Kidney (tissue), 14 donors: ENCODE data around the gene GPR157. TPM values are rescaled to one million over a fixed set of nuclear protein-coding genes. Genes with fewer than 3 reads are reported as not detected.

Experiments
- DNase-seq, 5 donors: peaks; one replicate each; pipeline ENCODE4 v3.0.0-alpha.2; 2013 to 2020
- FAIRE-seq: peaks from 2 replicates; lab custom pipeline; 2012; peaks lifted over from hg19 to GRCh38; lab: Jason Lieb, UNC
- H3K27ac ChIP-seq, 2 donors: one replicate each; pipeline ENCODE4 v1.7.0; 2013; ENCODE audit warnings: low read depth in 2 of 2, low read length in 2 of 2, inconsistent platforms in 1 of 2
- H3K27me3 ChIP-seq: one replicate; pipeline ENCODE4 v1.7.1; 2013; ENCODE audit warnings: low read length, inconsistent platforms; ENCODE audit not compliant: control insufficient read depth, insufficient read depth
- H3K36me3 ChIP-seq, 3 donors: one replicate each; pipeline versions ENCODE4 v1.7.0 to v1.7.1; 2013; ENCODE audit warnings: low read length in 3 of 3, control low read depth in 1 of 3, inconsistent platforms in 1 of 3; ENCODE audit not compliant: insufficient read depth in 3 of 3, control insufficient read depth in 2 of 3
- H3K4me1 ChIP-seq, 3 donors: one replicate each; pipeline versions ENCODE4 v1.7.0 to v1.7.1; 2013; ENCODE audit warnings: low read length in 3 of 3, inconsistent platforms in 1 of 3, low read depth in 1 of 3; ENCODE audit not compliant: control insufficient read depth in 2 of 3, insufficient read depth in 2 of 3
- H3K4me3 ChIP-seq, 3 donors: one replicate each; pipeline versions ENCODE4 v1.7.0 to v1.8.1; 2013; ENCODE audit warnings: low read length in 3 of 3, control low read depth in 1 of 3, inconsistent platforms in 1 of 3
- H3K9ac ChIP-seq, 3 donors: one replicate each; pipeline versions ENCODE4 v1.7.0 to v1.7.1; 2013; ENCODE audit warnings: low read length in 3 of 3, control low read depth in 1 of 3, inconsistent platforms in 1 of 3
- H3K9me3 ChIP-seq, 3 donors: one replicate each; pipeline versions ENCODE4 v1.7.0 to v1.7.1; 2013; ENCODE audit warnings: low read length in 3 of 3, control low read depth in 1 of 3, inconsistent platforms in 1 of 3; ENCODE audit not compliant: control insufficient read depth in 2 of 3, insufficient read depth in 1 of 3
- intact Hi-C: fragments of 100-400 bp; cut with DNase I; formaldehyde crosslinking; loops from one replicate; pipeline ENCODE4 v1.11.1; 2022
- polyA plus RNA-seq: library from polyadenylated mRNA; stranded (reverse); fragments of 350-450 nt; fragmentation: Illumina TruSeq; extraction: RNeasy Lipid Tissue Mini Kit (QIAGEN cat#74804); gene quantifications from one replicate; pipeline ENCODE4 v1.2.3, GENCODE V29; 2014; ENCODE audit warnings: low read depth, low replicate concordance; ENCODE audit not compliant: insufficient read depth
- total RNA-seq: library from RNA; stranded (reverse); fragmentation: NEBNext Ultra II Directional; extraction: Animal tissue kit (Norgen Biotek cat#: 25700); gene quantifications from one replicate; pipeline ENCODE4 v1.2.1, GENCODE V29; 2021
- TF ChIP-seq, protein P1 (sequence below): IDR thresholded peaks from 3 replicates; pipeline ENCODE4 v1.5.1; 2012; ENCODE audit warnings: mild to moderate bottlenecking, moderate library complexity, borderline replicate concordance; ENCODE audit not compliant: insufficient read depth; ENCODE audit errors: extremely low read depth
- donor health status: control.
- donor health status: control.
- donor health status: control.
- donor health status: control.
- donor health status: control.
- donor health status: DM: yes; HTN: yes; CAD: no.
- donor health status: Normal renal cell carcinoma (clear cell type).

Gene GPR157
- total and polyA plus RNA-seq, 2 donors from 2014 or later: 3.2 to 9.1 TPM

GRCh38 chr1:9136932-9137331 lies 8.0 kb upstream of the GPR157 start:
- Histone ChIP-seq H3K9ac (no peak overlapping the region), H3K4me1 (no peaks in the 10 kb centered on the region), H3K27ac (no peak overlapping the region), H3K9me3 (no peaks in the 10 kb centered on the region), H3K4me3 (no peak overlapping the region), H3K36me3 (no peaks in the 10 kb centered on the region), H3K27me3 (no peaks in the 10 kb centered on the region)
- FAIRE-seq: no peak
- intact Hi-C loops: no loop called here
- TF ChIP-seq, protein P1, sequence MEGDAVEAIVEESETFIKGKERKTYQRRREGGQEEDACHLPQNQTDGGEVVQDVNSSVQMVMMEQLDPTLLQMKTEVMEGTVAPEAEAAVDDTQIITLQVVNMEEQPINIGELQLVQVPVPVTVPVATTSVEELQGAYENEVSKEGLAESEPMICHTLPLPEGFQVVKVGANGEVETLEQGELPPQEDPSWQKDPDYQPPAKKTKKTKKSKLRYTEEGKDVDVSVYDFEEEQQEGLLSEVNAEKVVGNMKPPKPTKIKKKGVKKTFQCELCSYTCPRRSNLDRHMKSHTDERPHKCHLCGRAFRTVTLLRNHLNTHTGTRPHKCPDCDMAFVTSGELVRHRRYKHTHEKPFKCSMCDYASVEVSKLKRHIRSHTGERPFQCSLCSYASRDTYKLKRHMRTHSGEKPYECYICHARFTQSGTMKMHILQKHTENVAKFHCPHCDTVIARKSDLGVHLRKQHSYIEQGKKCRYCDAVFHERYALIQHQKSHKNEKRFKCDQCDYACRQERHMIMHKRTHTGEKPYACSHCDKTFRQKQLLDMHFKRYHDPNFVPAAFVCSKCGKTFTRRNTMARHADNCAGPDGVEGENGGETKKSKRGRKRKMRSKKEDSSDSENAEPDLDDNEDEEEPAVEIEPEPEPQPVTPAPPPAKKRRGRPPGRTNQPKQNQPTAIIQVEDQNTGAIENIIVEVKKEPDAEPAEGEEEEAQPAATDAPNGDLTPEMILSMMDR: no peak
- peak in 1 of 5 donors; percentile 42 for DNase-seq

DNA sequence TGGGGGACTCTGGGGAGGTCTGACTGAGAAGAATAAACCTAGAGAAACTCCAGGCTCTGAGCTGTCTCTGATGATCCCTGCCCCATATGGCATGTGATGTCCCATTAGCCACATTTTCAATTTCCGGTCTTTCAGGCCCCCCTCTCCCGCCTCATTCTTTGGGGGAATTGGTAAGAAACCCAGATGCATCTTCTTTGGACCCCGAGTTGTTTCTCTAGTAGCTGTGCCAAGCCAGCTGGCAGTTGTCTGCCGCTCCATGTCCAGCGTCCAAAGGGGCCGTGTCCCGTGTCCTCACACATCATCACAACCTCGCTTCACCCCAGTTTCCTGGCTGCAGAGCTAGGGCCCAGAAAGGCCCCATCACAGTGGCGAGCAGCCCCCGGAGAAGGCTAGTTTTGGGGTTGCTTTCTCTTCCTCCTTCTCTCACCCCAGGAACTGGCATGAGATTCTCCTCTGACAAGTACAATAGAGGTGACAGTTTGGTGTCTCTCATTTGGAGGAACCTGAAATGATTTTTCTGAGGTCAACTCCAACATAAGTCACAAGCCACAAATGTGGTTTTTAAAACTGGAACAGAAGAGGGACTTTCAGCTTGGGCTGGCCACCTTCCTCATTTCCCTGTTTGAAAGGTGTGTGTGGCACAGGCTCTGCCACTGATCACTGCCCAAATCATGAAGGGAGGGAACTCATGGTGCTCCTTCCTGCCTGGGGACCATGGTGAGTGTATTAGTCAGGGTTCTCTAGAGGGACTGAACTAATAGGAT lies 6.4 kb upstream of the GPR157 start:
- no peaks in the 10 kb centered on the region for H3K9me3 ChIP-seq
- TF ChIP-seq, protein P1: no peak
- no peaks in the 10 kb centered on the region for H3K36me3 ChIP-seq
- H3K27ac ChIP-seq: no peak overlapping the region
- peak in 1 of 5 donors; percentile 78 for DNase-seq
- no peak for FAIRE-seq
- H3K27me3 ChIP-seq: no peaks in the 10 kb centered on the region
- H3K4me3 ChIP-seq: no peak overlapping the region
- no peaks in the 10 kb centered on the region for H3K4me1 ChIP-seq
- intact Hi-C loops: no loop called here
- H3K9ac ChIP-seq: no peak overlapping the region

GRCh38 chr1:9133870-9134585 lies 5.1 kb upstream of the GPR157 start:
- no peaks in the 10 kb centered on the region for H3K4me1 ChIP-seq
- no peak overlapping the region for H3K4me3 ChIP-seq
- no peak overlapping the region for H3K9ac ChIP-seq
- intact Hi-C loops: no loop called here
- H3K9me3 ChIP-seq: no peaks in the 10 kb centered on the region
- H3K36me3 ChIP-seq: no peaks in the 10 kb centered on the region
- no peaks in the 10 kb centered on the region for H3K27me3 ChIP-seq
- H3K27ac ChIP-seq: no peak overlapping the region
- FAIRE-seq (no peak), DNase-seq (no peak)
- TF ChIP-seq, protein P1: no peak
